Suprapubic skin (tissue), 4 donors: Measurements from ENCODE around the gene RPRD1B. TPM values are rescaled to one million over a fixed set of nuclear protein-coding genes. Genes with fewer than 3 reads are reported as not detected.

ENCODE experiments used
- DNase-seq, 2 donors: peaks; one replicate each; pipeline ENCODE4 v3.0.0-alpha.2; 2019; ENCODE audit warnings: low spot score in 2 of 2
- H3K27ac ChIP-seq: fragments of 200-600 bp; sonication (generic); one replicate; pipeline ENCODE4 v1.5.1; 2019
- H3K27me3 ChIP-seq: fragments of 200-600 bp; sonication (generic); one replicate; pipeline ENCODE4 v1.5.1; 2019
- H3K36me3 ChIP-seq: fragments of 200-600 bp; sonication (generic); one replicate; pipeline ENCODE4 v1.5.1; 2019
- H3K4me1 ChIP-seq: fragments of 200-600 bp; sonication (generic); one replicate; pipeline ENCODE4 v1.5.1; 2019
- H3K4me3 ChIP-seq: fragments of 200-600 bp; sonication (generic); one replicate; pipeline ENCODE4 v1.5.1; 2019; ENCODE audit warnings: mild to moderate bottlenecking
- H3K9me3 ChIP-seq: fragments of 200-600 bp; sonication (generic); one replicate; pipeline ENCODE4 v1.5.1; 2019
- CTCF ChIP-seq, 2 donors: fragments of 200-600 bp in 1 of 2; fragments of 450-650 bp in 1 of 2; sonication (generic) in 1 of 2; IDR thresholded peaks; one replicate each; pipeline ENCODE4 v1.5.1; 2016 to 2019; ENCODE audit warnings: antibody characterized with exemption in 2 of 2, mild to moderate bottlenecking in 1 of 2, moderate library complexity in 1 of 2
- EP300 ChIP-seq: sonication (generic); formaldehyde crosslinking; IDR thresholded peaks from one replicate; pipeline ENCODE4 v1.6.1; 2017; ENCODE audit warnings: antibody characterized with exemption
- POLR2A ChIP-seq, 2 donors: fragments of 450-650 bp; IDR thresholded peaks; one replicate each; pipeline ENCODE4 v1.6.1; 2017; ENCODE audit warnings: antibody characterized with exemption in 2 of 2, mild to moderate bottlenecking in 2 of 2, moderate library complexity in 2 of 2
- POLR2AphosphoS5 ChIP-seq, 3 donors: sonication (generic); formaldehyde crosslinking; IDR thresholded peaks; one replicate each; pipeline ENCODE4 v1.6.1; 2017; ENCODE audit warnings: antibody characterized with exemption in 3 of 3
- WGBS: methylation state at CpG from one replicate; pipeline ENCODE4 v1.1.5; 2018; 5-methylcytosine and 5-hydroxymethylcytosine counted together
- total RNA-seq, 4 donors: library from RNA; depleted of rRNA; stranded (reverse); fragments of >200 nt; gene quantifications; one replicate each; pipeline ENCODE4 v1.1.0, GENCODE V29; 2016

The RPRD1B gene
- total RNA-seq, 4 donors from 2014 or later = 24.7 to 45.6 (median 27.7) TPM

- H3K27me3 ChIP-seq = no peaks in the 10 kb centered on the region
- H3K27ac ChIP-seq = no peak overlapping the region
- WGBS = 100% methylated on average over 2 of the region's 2 CpGs
- no peak overlapping the region for H3K4me3 ChIP-seq
- DNase-seq = no peak
- peaks cover 39% of the 10 kb centered on the region for H3K36me3 ChIP-seq
- H3K4me1 ChIP-seq = peaks cover 7% of the 10 kb centered on the region
- TF ChIP-seq POLR2A (IDR thresholded peaks at IDR 0.05) = no peak
- TF ChIP-seq POLR2AphosphoS5 (IDR thresholded peaks at IDR 0.05) = no peak
- no peak for TF ChIP-seq EP300
- no peak for TF ChIP-seq CTCF (IDR thresholded peaks at IDR 0.05)
- H3K9me3 ChIP-seq = no peaks in the 10 kb centered on the region
These were observed 44.5 kb downstream of the RPRD1B start for GRCh38 chr20:38078084-38078483.

- H3K4me3 ChIP-seq = no peak overlapping the region
- H3K9me3 ChIP-seq = no peaks in the 10 kb centered on the region
- H3K36me3 ChIP-seq = peaks cover 47% of the 10 kb centered on the region
- no peak overlapping the region for H3K27ac ChIP-seq
- no peak for DNase-seq
- TF ChIP-seq EP300 = no peak
- no peak for TF ChIP-seq CTCF (IDR thresholded peaks at IDR 0.05)
- no peak for TF ChIP-seq POLR2AphosphoS5 (IDR thresholded peaks at IDR 0.05)
- TF ChIP-seq POLR2A (IDR thresholded peaks at IDR 0.05) = no peak
- no peaks in the 10 kb centered on the region for H3K27me3 ChIP-seq
- 95% methylated on average over 3 of the region's 3 CpGs for WGBS
- H3K4me1 ChIP-seq = no peaks in the 10 kb centered on the region
These were observed 45.8 kb downstream of the RPRD1B start for GRCh38 chr20:38079353-38079752.

GRCh38 chr20:38081575-38081974 is 48.0 kb downstream of the RPRD1B start:
- Histone ChIP-seq H3K4me1 (no peaks in the 10 kb centered on the region), H3K4me3 (no peak overlapping the region), H3K27ac (no peak overlapping the region), H3K27me3 (no peaks in the 10 kb centered on the region), H3K36me3 (peaks cover 61% of the 10 kb centered on the region), H3K9me3 (no peaks in the 10 kb centered on the region)
- no peak for DNase-seq
- 67% methylated on average over 3 of the region's 3 CpGs for WGBS
- no peak for TF ChIP-seq POLR2A (IDR thresholded peaks at IDR 0.05)
- no peak for TF ChIP-seq POLR2AphosphoS5 (IDR thresholded peaks at IDR 0.05)
- no peak for TF ChIP-seq EP300
- no peak for TF ChIP-seq CTCF (IDR thresholded peaks at IDR 0.05)

- no peaks in the 10 kb centered on the region for H3K4me1 ChIP-seq
- TF ChIP-seq EP300 (no peak), POLR2AphosphoS5 (IDR thresholded peaks at IDR 0.05) (no peak), CTCF (IDR thresholded peaks at IDR 0.05) (no peak), POLR2A (IDR thresholded peaks at IDR 0.05) (no peak)
- DNase-seq = no peak
These were observed 49.3 kb downstream of the RPRD1B start for GRCh38 chr20:38082894-38083293.

GRCh38 chr20:38083338-38084048 is 49.9 kb downstream of the RPRD1B start:
- Histone ChIP-seq H3K27ac (no peak overlapping the region), H3K27me3 (no peaks in the 10 kb centered on the region), H3K9me3 (no peaks in the 10 kb centered on the region), H3K36me3 (peaks cover 67% of the 10 kb centered on the region), H3K4me1 (no peaks in the 10 kb centered on the region), H3K4me3 (no peak overlapping the region)
- TF ChIP-seq EP300 (no peak), CTCF (IDR thresholded peaks at IDR 0.05) (no peak), POLR2AphosphoS5 (IDR thresholded peaks at IDR 0.05) (no peak), POLR2A (IDR thresholded peaks at IDR 0.05) (no peak)
- 90% methylated on average over 12 of the region's 12 CpGs for WGBS
- no peak for DNase-seq

More at GRCh38 chr20:38082894-38083293, 49.3 kb downstream of the RPRD1B start:
- H3K4me3 ChIP-seq = no peak overlapping the region
- H3K27ac ChIP-seq = no peak overlapping the region
- H3K27me3 ChIP-seq = no peaks in the 10 kb centered on the region
- H3K36me3 ChIP-seq = peaks cover 63% of the 10 kb centered on the region
- no peaks in the 10 kb centered on the region for H3K9me3 ChIP-seq
